Inflammatory macrophage (primary cell): Measurements from ENCODE around the gene SEZ6L2.
"Not testable (repeated sequence)": the region's sequence is repeated elsewhere in the genome, so short reads cannot be mapped to it uniquely, and the experiment has no call there.

Source experiments
- DNase-seq, 2 donors: peaks; one replicate each; pipeline ENCODE4 v3.0.0-alpha.2; 2020 to 2022

The SEZ6L2 gene

GRCh38 chr16:29881050-29881449 lies 18.3 kb downstream of the SEZ6L2 start:
- no peak for DNase-seq

- no peak for DNase-seq
These were observed 21.2 kb downstream of the SEZ6L2 start for GRCh38 chr16:29878172-29878571.

- DNase-seq: peak; percentile 77 to 79
These were observed 21.9 kb downstream of the SEZ6L2 start for GRCh38 chr16:29877266-29877961.

- DNase-seq: no peak
These were observed 22.6 kb downstream of the SEZ6L2 start for GRCh38 chr16:29876594-29877249.

- DNase-seq: no peak
These were observed 23.1 kb downstream of the SEZ6L2 start for GRCh38 chr16:29876217-29876593.

GRCh38 chr16:29875206-29875605 lies 24.1 kb downstream of the SEZ6L2 start:
- no peak for DNase-seq

GRCh38 chr16:29873319-29873718 lies 26.0 kb downstream of the SEZ6L2 start:
- no peak for DNase-seq

GRCh38 chr16:29871822-29872546 lies 27.4 kb downstream of the SEZ6L2 start:
- no peak for DNase-seq

- DNase-seq: not testable (repeated sequence)
These were observed 30.3 kb downstream of the SEZ6L2 start for GRCh38 chr16:29869067-29869466.

- no peak for DNase-seq
These were observed 30.8 kb downstream of the SEZ6L2 start for GRCh38 chr16:29868396-29869009.

GRCh38 chr16:29864205-29864604 lies 35.1 kb downstream of the SEZ6L2 start:
- DNase-seq: no peak

- no peak for DNase-seq
These were observed 35.7 kb downstream of the SEZ6L2 start for GRCh38 chr16:29863669-29863984.

- DNase-seq: peak; percentile 98
These were observed 36.3 kb downstream of the SEZ6L2 start, which contains the start of gene CDIPT for GRCh38 chr16:29862884-29863668. Gene CDIPT (minus strand): TSS chr16:29863226. CDS start chr16:29862857, 369 bp downstream.

- DNase-seq: peak in 1 of 2 donors; percentile 21
These were observed 36.9 kb downstream of the SEZ6L2 start for GRCh38 chr16:29862383-29862883.

GRCh38 chr16:29860218-29860617 lies 39.1 kb downstream of the SEZ6L2 start:
- no peak for DNase-seq

- DNase-seq: no peak
These were observed 40.4 kb downstream of the SEZ6L2 start for GRCh38 chr16:29858974-29859373.

GRCh38 chr16:29858149-29858849 lies 41.1 kb downstream of the SEZ6L2 start:
- DNase-seq: peak; percentile 66 to 83

- no peak for DNase-seq
These were observed 42.1 kb downstream of the SEZ6L2 start for GRCh38 chr16:29857133-29857760.

GRCh38 chr16:29854520-29855100 lies 44.7 kb downstream of the SEZ6L2 start:
- DNase-seq: no peak

GRCh38 chr16:29852654-29853053 lies 46.7 kb downstream of the SEZ6L2 start:
- DNase-seq: peak; percentile 80 to 87

- no peak for DNase-seq
These were observed 48.4 kb downstream of the SEZ6L2 start for GRCh38 chr16:29850998-29851397.
